ENCODE data around the gene POU3F1.

POU3F1 gene

GRCh38 chr1:38073534-38074301 lies 27.1 kb upstream of the POU3F1 start:
- no peak for DNase-seq

- no peak for DNase-seq
These were observed 26.3 kb upstream of the POU3F1 start for GRCh38 chr1:38072858-38073257.

GRCh38 chr1:38071312-38072256 lies 25.0 kb upstream of the POU3F1 start:
- no peak for DNase-seq

- DNase-seq = no peak
These were observed 22.4 kb upstream of the POU3F1 start for GRCh38 chr1:38068980-38069340.

- DNase-seq = no peak
These were observed 21.8 kb upstream of the POU3F1 start for GRCh38 chr1:38068220-38068979.

GRCh38 chr1:38064197-38064903 lies 17.8 kb upstream of the POU3F1 start:
- no peak for DNase-seq

GRCh38 chr1:38063616-38064015 lies 17.0 kb upstream of the POU3F1 start:
- no peak for DNase-seq

GRCh38 chr1:38062361-38063288 lies 16.0 kb upstream of the POU3F1 start:
- DNase-seq = no peak

- DNase-seq = no peak
These were observed 15.3 kb upstream of the POU3F1 start for GRCh38 chr1:38061883-38062328.

GRCh38 chr1:38061290-38061689 lies 14.7 kb upstream of the POU3F1 start:
- DNase-seq = no peak

- DNase-seq = no peak
These were observed 13.9 kb upstream of the POU3F1 start for GRCh38 chr1:38060498-38060897.

- no peak for DNase-seq
These were observed 13.2 kb upstream of the POU3F1 start for GRCh38 chr1:38059635-38060250.

- DNase-seq = no peak
These were observed 9.4 kb upstream of the POU3F1 start for GRCh38 chr1:38055965-38056364.

- DNase-seq = no peak
These were observed 8.8 kb upstream of the POU3F1 start for GRCh38 chr1:38055398-38055797.

GRCh38 chr1:38053416-38054091 lies 7.0 kb upstream of the POU3F1 start:
- DNase-seq = no peak

GRCh38 chr1:38052750-38053415 lies 6.3 kb upstream of the POU3F1 start:
- no peak for DNase-seq

GRCh38 chr1:38051079-38051543 lies 4.5 kb upstream of the POU3F1 start:
- DNase-seq = no peak

- no peak for DNase-seq
These were observed 3.9 kb upstream of the POU3F1 start for GRCh38 chr1:38050397-38051078.

- no peak for DNase-seq
These were observed 1.1 kb upstream of the POU3F1 start for GRCh38 chr1:38047603-38048141.
